Mucosa of stomach (tissue), 1 donor: Measurements from ENCODE around the gene WDFY4.

Experiments used
- H3K27me3 ChIP-seq: one replicate; pipeline ENCODE4 v1.7.0; 2013; ENCODE audit warnings: mild to moderate bottlenecking, low read length; ENCODE audit not compliant: control insufficient read depth, insufficient read depth
- H3K36me3 ChIP-seq: one replicate; pipeline ENCODE4 v1.7.0; 2013; ENCODE audit warnings: low read length; ENCODE audit not compliant: control insufficient read depth, insufficient read depth
- H3K4me1 ChIP-seq: one replicate; pipeline ENCODE4 v1.7.0; 2013; ENCODE audit warnings: mild to moderate bottlenecking, low read length; ENCODE audit not compliant: control insufficient read depth, insufficient read depth
- H3K4me3 ChIP-seq: one replicate; pipeline ENCODE4 v1.7.0; 2013; ENCODE audit warnings: low read length
- H3K9ac ChIP-seq: one replicate; pipeline ENCODE4 v1.7.0; 2013; ENCODE audit warnings: mild to moderate bottlenecking, low read length, moderate library complexity
- H3K9me3 ChIP-seq: one replicate; pipeline ENCODE4 v1.7.0; 2013; ENCODE audit warnings: mild to moderate bottlenecking, low read length, moderate library complexity; ENCODE audit not compliant: control insufficient read depth
- donor health status: Pancreatic carcinoma.

The WDFY4 gene

DNA sequence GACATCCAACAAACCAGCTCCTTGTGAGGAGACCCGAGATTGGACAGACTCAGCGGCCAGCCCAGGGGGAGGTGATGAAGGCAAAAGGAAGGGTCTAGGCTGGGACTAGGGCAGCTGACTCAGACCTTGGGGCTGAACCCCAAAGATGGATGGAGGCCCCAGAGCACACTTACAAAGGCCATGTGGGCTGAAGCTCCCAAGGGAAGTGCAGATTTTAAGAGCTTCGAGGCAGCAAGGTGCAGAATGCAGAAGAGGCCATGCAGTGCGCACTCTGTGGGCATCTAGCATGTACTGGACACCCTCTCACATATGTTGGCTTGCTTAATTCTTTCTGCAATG, 11.8 kb downstream of the WDFY4 start:
- no peaks in the 10 kb centered on the region for H3K36me3 ChIP-seq
- no peak overlapping the region for H3K9ac ChIP-seq
- H3K9me3 ChIP-seq: no peaks in the 10 kb centered on the region
- H3K4me3 ChIP-seq: no peak overlapping the region
- no peaks in the 10 kb centered on the region for H3K4me1 ChIP-seq
- no peaks in the 10 kb centered on the region for H3K27me3 ChIP-seq

- no peaks in the 10 kb centered on the region for H3K9me3 ChIP-seq
Measured at GRCh38 chr10:48697091-48697490, 12.4 kb downstream of the WDFY4 start.

DNA sequence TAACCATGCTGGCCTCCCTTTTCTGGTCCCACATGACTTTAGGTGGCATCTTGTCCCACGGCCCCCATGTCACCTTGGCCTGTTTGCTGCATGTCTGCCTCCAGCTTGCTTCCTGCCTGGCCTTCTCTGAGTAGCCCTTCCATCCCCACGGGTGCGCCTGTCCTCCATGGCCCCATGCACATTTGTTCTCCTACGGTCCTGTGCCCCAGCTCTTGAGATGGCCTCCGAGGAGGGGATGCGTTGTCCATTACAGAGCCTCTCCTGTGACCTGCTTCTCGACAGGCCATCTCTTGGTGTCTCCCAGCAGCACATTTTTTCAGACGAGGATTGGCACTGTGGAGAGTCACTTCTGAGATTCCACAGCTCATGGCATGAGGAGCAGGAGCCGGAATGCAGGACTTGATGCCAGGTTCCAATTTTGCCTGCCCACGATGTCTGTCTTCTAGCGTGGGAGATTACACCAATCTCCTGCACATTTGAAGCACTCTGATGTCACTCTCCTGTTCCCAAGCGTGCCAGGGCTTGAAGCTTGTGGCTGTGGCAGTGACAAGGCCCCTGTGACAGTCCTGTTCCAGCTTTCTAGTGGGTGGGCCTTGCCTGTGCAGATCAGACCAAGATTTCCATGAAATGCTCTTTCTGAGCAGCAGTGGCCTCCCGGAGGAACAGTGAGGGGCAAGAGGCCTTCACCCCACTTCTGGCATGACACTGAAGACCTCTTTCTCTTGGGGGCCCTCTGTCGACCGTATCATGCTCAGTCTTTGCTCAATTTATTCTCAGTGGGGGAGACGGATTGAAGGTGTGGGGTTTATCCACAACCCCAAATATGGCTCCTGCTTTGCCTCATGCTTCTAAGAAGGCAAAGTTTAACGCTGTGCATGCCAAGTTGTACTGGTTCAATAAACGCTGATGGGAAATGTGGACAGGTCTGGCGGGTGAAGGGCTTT, 13.4 kb downstream of the WDFY4 start:
- H3K27me3 ChIP-seq: no peaks in the 10 kb centered on the region
- H3K4me3 ChIP-seq: no peak overlapping the region
- no peaks in the 10 kb centered on the region for H3K9me3 ChIP-seq
- no peaks in the 10 kb centered on the region for H3K4me1 ChIP-seq
- no peaks in the 10 kb centered on the region for H3K36me3 ChIP-seq
- no peak overlapping the region for H3K9ac ChIP-seq

More at GRCh38 chr10:48697091-48697490, 12.4 kb downstream of the WDFY4 start:
- Histone ChIP-seq H3K9ac (no peak overlapping the region), H3K4me1 (no peaks in the 10 kb centered on the region), H3K27me3 (no peaks in the 10 kb centered on the region), H3K36me3 (no peaks in the 10 kb centered on the region), H3K4me3 (no peak overlapping the region)

GRCh38 chr10:48699011-48699627, 14.4 kb downstream of the WDFY4 start:
- H3K9ac ChIP-seq: no peak overlapping the region
- no peaks in the 10 kb centered on the region for H3K4me1 ChIP-seq
- H3K27me3 ChIP-seq: no peaks in the 10 kb centered on the region
- H3K36me3 ChIP-seq: no peaks in the 10 kb centered on the region
- H3K4me3 ChIP-seq: no peak overlapping the region
- H3K9me3 ChIP-seq: no peaks in the 10 kb centered on the region

- H3K27me3 ChIP-seq: no peaks in the 10 kb centered on the region
- H3K36me3 ChIP-seq: no peaks in the 10 kb centered on the region
- H3K9me3 ChIP-seq: no peaks in the 10 kb centered on the region
- H3K9ac ChIP-seq: no peak overlapping the region
- H3K4me3 ChIP-seq: no peak overlapping the region
- no peaks in the 10 kb centered on the region for H3K4me1 ChIP-seq
Measured at GRCh38 chr10:48700071-48700470, 15.4 kb downstream of the WDFY4 start.

DNA sequence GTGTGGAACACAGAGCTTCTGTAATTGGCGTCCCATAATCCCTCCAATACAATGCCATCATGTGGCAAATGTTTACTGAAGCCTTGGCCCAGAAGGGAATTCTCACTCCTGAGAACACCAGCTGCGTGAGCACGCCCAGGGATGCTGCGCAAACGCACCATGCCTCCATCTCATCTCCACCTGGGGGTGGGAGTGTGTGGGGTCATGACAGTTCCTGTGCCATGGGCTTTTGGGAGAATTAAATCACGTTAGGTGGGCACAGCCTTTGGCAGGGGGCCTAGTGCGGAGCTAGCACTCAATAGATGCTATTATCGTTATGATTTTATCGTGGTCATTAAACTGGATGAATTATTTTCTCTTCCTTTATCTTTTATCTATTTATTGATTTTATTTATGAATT, 15.8 kb downstream of the WDFY4 start:
- Histone ChIP-seq H3K27me3 (no peaks in the 10 kb centered on the region), H3K4me3 (no peak overlapping the region), H3K9ac (no peak overlapping the region), H3K36me3 (no peaks in the 10 kb centered on the region), H3K4me1 (no peaks in the 10 kb centered on the region), H3K9me3 (no peaks in the 10 kb centered on the region)

DNA sequence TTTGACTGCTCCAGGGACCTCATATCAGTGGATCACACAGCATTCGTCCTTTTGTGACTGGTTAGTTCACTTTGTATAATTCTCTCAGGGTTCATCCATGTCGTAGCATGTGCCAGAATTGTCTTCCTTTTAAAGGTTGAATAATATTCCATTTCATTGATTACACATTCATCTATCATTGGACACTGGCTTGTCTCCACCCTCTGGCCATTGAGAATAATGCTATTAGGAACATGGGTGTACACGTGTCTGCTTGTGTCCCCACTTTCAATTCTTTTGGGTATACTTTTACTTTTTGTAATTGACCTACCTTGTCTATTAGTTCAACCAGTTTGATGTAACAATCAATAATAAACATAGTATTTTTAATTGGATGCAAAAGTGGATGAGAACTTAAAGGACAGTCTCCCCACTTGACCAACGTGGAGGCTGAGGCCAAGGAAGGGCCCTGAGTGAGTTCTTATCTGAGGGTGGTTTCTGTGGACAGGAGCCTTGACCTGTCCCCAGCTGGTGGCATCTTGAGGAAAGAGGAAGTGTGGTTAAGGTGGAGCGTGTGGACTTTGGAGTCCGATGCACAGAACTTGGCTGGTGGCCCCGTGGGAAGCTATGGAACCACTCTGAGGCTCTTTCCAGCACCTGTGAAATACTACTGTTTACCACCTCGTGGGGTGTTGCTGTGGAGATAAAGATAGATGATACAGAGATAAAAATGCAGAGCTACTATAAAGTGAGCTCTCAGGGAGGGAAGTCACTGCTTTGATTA, 16.6 kb downstream of the WDFY4 start:
- Histone ChIP-seq H3K9me3 (no peaks in the 10 kb centered on the region), H3K4me1 (no peaks in the 10 kb centered on the region), H3K9ac (no peak overlapping the region), H3K36me3 (no peaks in the 10 kb centered on the region), H3K4me3 (no peak overlapping the region), H3K27me3 (no peaks in the 10 kb centered on the region)

- Histone ChIP-seq H3K9me3 (no peaks in the 10 kb centered on the region), H3K27me3 (no peaks in the 10 kb centered on the region), H3K36me3 (no peaks in the 10 kb centered on the region), H3K4me3 (no peak overlapping the region), H3K4me1 (no peaks in the 10 kb centered on the region), H3K9ac (no peak overlapping the region)
Measured at GRCh38 chr10:48701941-48702340, 17.3 kb downstream of the WDFY4 start.

DNA sequence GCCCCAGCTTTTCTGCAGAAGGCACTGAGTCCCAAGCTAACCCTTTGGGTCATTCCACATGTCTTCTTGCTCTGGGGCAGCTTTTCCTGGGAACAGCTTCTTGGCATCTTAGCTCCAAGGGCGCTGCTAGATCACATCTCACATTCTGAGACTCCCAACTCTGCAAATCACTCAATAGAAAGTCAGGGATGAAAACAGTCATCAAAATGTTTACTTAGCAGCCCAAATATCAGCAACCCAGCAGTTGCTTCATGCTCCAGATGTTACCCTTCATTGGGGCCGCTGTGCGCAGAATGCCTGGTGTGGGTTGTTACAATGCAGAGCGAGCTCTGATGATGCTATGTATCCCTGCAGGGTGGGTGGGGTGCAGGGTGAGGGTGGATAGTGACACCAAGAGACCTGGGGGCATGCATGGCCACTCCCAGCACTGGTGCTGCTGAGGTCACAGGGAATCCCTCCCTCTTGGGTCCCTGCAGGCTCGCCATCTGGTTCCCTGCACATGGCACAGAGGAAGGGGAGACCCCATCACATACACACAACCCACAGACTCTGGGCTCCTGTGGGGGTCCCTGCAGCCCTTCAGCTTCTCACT, 19.0 kb downstream of the WDFY4 start:
- H3K9me3 ChIP-seq: no peaks in the 10 kb centered on the region
- H3K4me1 ChIP-seq: no peaks in the 10 kb centered on the region
- no peak overlapping the region for H3K9ac ChIP-seq
- no peaks in the 10 kb centered on the region for H3K27me3 ChIP-seq
- no peak overlapping the region for H3K4me3 ChIP-seq
- H3K36me3 ChIP-seq: no peaks in the 10 kb centered on the region

DNA sequence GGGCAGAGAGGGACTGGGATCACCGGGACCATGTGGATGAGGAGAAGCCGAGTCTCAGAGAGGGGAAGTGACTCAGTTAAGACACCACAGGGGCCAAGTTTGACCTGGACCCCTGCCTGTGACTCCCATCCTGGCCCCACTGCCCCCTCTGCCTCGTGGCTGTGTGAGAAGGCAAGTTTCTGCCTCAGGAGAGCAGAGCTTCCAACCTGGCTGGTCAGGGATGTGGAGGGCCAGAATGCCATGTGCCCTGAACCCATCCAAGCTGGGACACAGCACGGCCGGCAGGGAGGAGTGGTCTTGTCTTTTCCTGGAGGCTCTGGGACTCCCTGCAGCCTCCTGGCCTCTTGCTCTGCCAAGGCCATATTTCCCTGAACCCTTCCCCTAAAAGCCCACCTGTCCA, 19.5 kb downstream of the WDFY4 start:
- Histone ChIP-seq H3K27me3 (no peaks in the 10 kb centered on the region), H3K4me3 (no peak overlapping the region), H3K36me3 (no peaks in the 10 kb centered on the region), H3K9ac (no peak overlapping the region), H3K4me1 (no peaks in the 10 kb centered on the region), H3K9me3 (no peaks in the 10 kb centered on the region)

- Histone ChIP-seq H3K4me3 (no peak overlapping the region), H3K9me3 (no peaks in the 10 kb centered on the region), H3K4me1 (no peaks in the 10 kb centered on the region), H3K27me3 (no peaks in the 10 kb centered on the region), H3K9ac (no peak overlapping the region), H3K36me3 (no peaks in the 10 kb centered on the region)
Measured at GRCh38 chr10:48705401-48705938, 20.8 kb downstream of the WDFY4 start.
